Progenitor cell of endocrine pancreas (in vitro differentiated cells): Measurements from ENCODE around the gene ZDHHC21. TPM values are rescaled to one million over a fixed set of nuclear protein-coding genes. Genes with fewer than 3 reads are reported as not detected.
A peak's percentile ranks its signal among the peaks of the same experiment; 100 is the strongest.
"Not testable (repeated sequence)": the region's sequence is repeated elsewhere in the genome, so short reads cannot be mapped to it uniquely, and the experiment has no call there.

Experiments used
- DNase-seq: peaks from one replicate; pipeline ENCODE4 v3.0.0; 2021; ENCODE audit warnings: low spot score; ENCODE audit not compliant: unreplicated experiment
- H3K27ac Mint-ChIP-seq: 2 replicates; pipeline ENCODE4 v1.8.0; 2021; ENCODE audit warnings: mild to moderate bottlenecking, moderate library complexity, mixed read lengths
- H3K27me3 Mint-ChIP-seq: 2 replicates; pipeline ENCODE4 v1.8.0; 2021; ENCODE audit warnings: mixed read lengths
- H3K36me3 Mint-ChIP-seq: 2 replicates; pipeline ENCODE4 v1.8.0; 2022; ENCODE audit warnings: mixed read lengths; ENCODE audit not compliant: insufficient read depth
- H3K4me1 Mint-ChIP-seq: 2 replicates; pipeline ENCODE4 v1.8.0; 2021; ENCODE audit warnings: low read depth, mixed read lengths
- H3K4me3 Mint-ChIP-seq: 2 replicates; pipeline ENCODE4 v1.8.0; 2021; ENCODE audit warnings: low read depth, mild to moderate bottlenecking, moderate library complexity, mixed read lengths
- H3K9me3 Mint-ChIP-seq: 2 replicates; pipeline ENCODE4 v1.8.0; 2021; ENCODE audit warnings: low read depth, mixed read lengths
- CTCF ChIP-seq: fragments of 200-600 bp; sonication (generic); IDR thresholded peaks from one replicate; pipeline ENCODE4 v1.5.0; 2021; ENCODE audit warnings: antibody characterized with exemption, mild to moderate bottlenecking; ENCODE audit not compliant: unreplicated experiment
- total RNA-seq: library from RNA; stranded (reverse); gene quantifications from 2 replicates; pipeline ENCODE4 v1.2.1, GENCODE V29; 2021

The ZDHHC21 gene
- total RNA-seq, 1 donor from 2014 or later, result 20.0 TPM

DNA sequence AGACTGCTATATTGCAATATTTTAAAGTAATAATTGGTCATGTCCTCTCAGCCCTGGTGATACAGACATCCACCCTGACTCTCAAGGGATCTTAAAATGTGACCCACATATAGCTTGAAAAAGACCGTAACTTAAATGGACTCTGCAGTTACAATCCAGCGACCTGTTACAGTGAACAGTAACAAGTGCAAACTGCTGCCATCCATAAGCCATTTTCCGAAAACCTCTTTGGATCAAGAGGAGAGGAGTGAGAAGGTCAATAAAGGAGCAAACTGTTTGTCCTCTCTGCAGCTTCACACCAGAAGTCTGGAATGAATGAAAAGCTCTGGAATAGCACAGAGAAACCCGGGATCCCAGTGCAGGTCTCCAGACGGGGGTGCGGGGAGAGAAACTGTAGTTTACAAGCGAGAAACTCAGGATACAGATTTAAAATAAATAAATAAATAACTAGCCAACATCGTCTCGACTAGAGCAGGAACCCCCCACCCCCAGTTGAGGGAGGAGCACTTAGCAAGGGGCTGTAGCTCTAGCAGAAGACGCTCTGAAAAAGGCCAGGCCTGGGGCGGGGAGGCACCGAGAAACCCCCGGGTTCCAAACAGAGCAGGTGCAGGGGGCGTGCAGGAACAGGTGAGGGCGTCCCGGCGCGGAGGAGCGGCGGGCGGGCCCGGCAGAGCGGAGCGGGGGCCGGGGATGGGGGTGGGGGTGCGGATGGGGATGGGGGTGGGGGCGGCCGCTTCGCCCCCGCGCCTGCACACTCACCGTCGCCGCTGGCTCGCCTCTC lies 572 bp downstream of the ZDHHC21 start:
- peaks cover 13% of the 10 kb centered on the region for H3K36me3 Mint-ChIP-seq
- TF ChIP-seq CTCF, result peak; percentile 18
- H3K4me1 Mint-ChIP-seq, result peaks cover 18% of the 10 kb centered on the region
- no peak for DNase-seq
- H3K4me3 Mint-ChIP-seq, result peak overlapping the region; percentile 99
- H3K27ac Mint-ChIP-seq, result peak overlapping the region; percentile 99
- no peaks in the 10 kb centered on the region for H3K9me3 Mint-ChIP-seq
- H3K27me3 Mint-ChIP-seq, result peaks cover 4% of the 10 kb centered on the region

DNA sequence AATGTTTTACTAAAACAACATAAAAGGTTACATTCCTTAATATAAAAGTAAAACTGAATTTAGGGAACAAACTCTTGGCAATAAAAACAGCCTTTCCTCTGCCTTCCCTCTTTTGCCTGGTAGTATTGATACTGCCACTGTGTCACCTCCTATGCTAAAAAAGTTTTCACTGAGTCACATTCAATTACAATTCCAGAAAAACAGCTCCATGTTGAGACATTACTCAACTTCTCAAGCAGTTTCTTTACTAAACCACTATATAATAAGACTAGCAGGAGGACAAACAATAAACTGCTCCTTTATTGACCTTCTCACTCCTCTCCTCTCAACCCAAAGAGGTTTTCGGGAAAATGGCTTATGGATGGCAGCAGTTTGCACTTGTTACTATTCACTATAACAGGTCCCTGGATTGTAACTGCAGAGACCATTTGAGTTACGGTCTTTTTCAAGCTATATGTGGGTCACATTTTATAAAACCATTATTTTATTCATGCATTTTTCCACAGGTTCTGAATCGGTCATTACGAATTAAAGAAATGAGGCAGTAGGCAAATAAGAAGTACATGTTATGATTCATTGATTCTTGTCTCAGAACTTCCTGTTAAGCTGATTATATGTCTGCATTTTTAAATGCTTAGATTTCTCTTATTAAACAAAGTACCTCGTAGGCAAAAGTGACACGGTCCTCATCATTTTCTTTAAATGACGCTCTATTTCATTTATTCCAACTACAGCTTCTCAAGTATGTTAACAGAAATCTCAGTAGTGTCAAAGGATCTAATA lies 2.1 kb downstream of the ZDHHC21 start:
- H3K9me3 Mint-ChIP-seq, result no peaks in the 10 kb centered on the region
- peak overlapping the region; percentile 21 for H3K27ac Mint-ChIP-seq
- H3K27me3 Mint-ChIP-seq, result no peaks in the 10 kb centered on the region
- TF ChIP-seq CTCF, result no peak
- peaks cover 18% of the 10 kb centered on the region for H3K4me1 Mint-ChIP-seq
- peaks cover 18% of the 10 kb centered on the region for H3K36me3 Mint-ChIP-seq
- no peak for DNase-seq
- H3K4me3 Mint-ChIP-seq, result peak overlapping the region; percentile 44

- Mint-ChIP-seq H3K9me3 (peaks cover 4% of the 10 kb centered on the region), H3K27me3 (no peaks in the 10 kb centered on the region), H3K36me3 (peaks cover 31% of the 10 kb centered on the region), H3K4me3 (no peak overlapping the region), H3K4me1 (peaks cover 13% of the 10 kb centered on the region), H3K27ac (no peak overlapping the region)
- no peak for TF ChIP-seq CTCF
- no peak for DNase-seq
Observed at GRCh38 chr9:14687042-14687719, 6.1 kb downstream of the ZDHHC21 start.

- no peak for DNase-seq
- Mint-ChIP-seq H3K4me3 (no peak overlapping the region), H3K36me3 (peaks cover 32% of the 10 kb centered on the region), H3K27ac (no peak overlapping the region), H3K27me3 (no peaks in the 10 kb centered on the region), H3K9me3 (peaks cover 4% of the 10 kb centered on the region), H3K4me1 (peaks cover 7% of the 10 kb centered on the region)
- TF ChIP-seq CTCF, result no peak
Observed at GRCh38 chr9:14686168-14686567, 7.1 kb downstream of the ZDHHC21 start.

GRCh38 chr9:14682616-14683015 lies 10.6 kb downstream of the ZDHHC21 start:
- H3K36me3 Mint-ChIP-seq, result peaks cover 19% of the 10 kb centered on the region
- DNase-seq, H3K4me1 Mint-ChIP-seq, H3K4me3 Mint-ChIP-seq, H3K27ac Mint-ChIP-seq, H3K27me3 Mint-ChIP-seq, H3K9me3 Mint-ChIP-seq: not testable (repeated sequence)
